Gastroesophageal sphincter (tissue), 3 donors: Measurements from ENCODE around the gene BOLA3.

ENCODE experiments used
- CTCF ChIP-seq, 4 experiments: fragments of 200-600 bp in 2 of 4; fragments of 450-650 bp in 2 of 4; sonication (generic) in 1 of 4; IDR thresholded peaks; one replicate each; pipeline ENCODE4 v1.5.1; 2017 to 2019; ENCODE audit warnings: antibody characterized with exemption in 4 of 4, mild to moderate bottlenecking in 2 of 4, moderate library complexity in 2 of 4
- POLR2AphosphoS5 ChIP-seq: sonication (generic); formaldehyde crosslinking; IDR thresholded peaks from one replicate; pipeline ENCODE4 v1.6.1; 2017; ENCODE audit warnings: antibody characterized with exemption

DNA sequence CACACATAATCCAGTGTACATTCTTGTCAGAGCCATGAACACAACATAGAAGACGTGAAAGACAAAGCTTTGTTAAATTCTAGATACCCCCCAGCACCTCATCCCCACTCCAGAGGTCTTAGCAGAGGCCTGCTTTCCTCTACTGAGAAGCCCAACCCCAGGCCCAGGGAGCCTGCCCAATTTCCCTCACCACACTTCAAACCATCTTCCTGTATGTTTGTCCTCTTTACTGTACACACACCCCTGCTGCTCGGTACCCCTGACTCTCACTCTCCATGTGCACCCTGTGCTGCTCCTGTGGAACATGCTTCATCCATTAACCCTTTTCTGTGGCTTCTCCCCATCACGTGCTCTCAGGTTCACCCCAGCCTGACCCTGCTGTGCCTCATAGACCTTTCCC lies 37.2 kb downstream of the BOLA3 start:
- TF ChIP-seq CTCF (IDR thresholded peaks at IDR 0.05) (no peak), POLR2AphosphoS5 (no peak)
